Measurements from ENCODE around the gene NOC3L.

The NOC3L gene

GRCh38 chr10:94362360-94363250 lies at the start of gene NOC3L:
Gene NOC3L (minus strand): TSS chr10:94362939. CDS start chr10:94362838, 101 bp downstream.
- peak; percentile 94 for DNase-seq (ENCODE audit: low read depth)
- peak within 1 kb of the TSS; percentile 89 for H3K4me3 ChIP-seq (ENCODE audit: low read length)
- peak; percentile 57 for TF ChIP-seq CTCF (conservative IDR thresholded peaks at IDR 0.05; ENCODE audit: low read length)

- DNase-seq (ENCODE audit: low read depth): peak; percentile 73
- no peak for TF ChIP-seq CTCF (conservative IDR thresholded peaks at IDR 0.05; ENCODE audit: low read length)
- no peak overlapping the region for H3K4me3 ChIP-seq (ENCODE audit: low read length)
Observed at GRCh38 chr10:94412449-94412848, 49.7 kb upstream of the NOC3L start.

GRCh38 chr10:94411304-94411703 lies 48.6 kb upstream of the NOC3L start:
- no peak for DNase-seq (ENCODE audit: low read depth)
- no peak for TF ChIP-seq CTCF (conservative IDR thresholded peaks at IDR 0.05; ENCODE audit: low read length)
- no peak overlapping the region for H3K4me3 ChIP-seq (ENCODE audit: low read length)

DNA sequence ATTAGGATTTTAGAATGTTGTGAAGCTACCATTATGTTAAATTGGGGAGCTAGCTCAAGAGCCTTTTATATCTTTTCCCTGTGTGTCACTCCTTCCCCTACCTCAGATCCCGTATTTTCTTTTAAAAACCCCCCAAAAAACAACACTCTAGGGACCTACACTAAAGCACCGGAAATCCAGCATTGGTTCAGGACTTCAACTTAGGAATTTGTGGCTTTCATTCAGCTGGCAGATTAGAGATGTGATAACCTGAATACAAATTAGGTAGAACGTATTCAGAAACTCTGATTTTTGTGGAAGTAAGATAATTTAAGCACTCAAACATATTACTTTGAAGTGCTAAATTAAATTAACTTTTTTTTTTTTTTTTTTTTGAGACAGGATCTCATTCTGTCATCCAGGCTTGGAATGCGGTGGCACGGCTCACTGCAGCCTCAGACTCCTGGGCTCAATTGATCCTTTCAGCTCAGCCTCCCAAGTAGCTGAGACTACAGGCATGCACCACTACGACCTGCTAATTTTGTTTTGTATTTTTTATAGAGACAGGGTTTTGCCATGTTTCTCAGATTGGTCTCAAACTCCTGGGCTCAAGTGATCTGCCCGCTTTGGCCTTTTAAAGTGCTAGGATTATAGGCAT lies 46.4 kb upstream of the NOC3L start:
- H3K4me3 ChIP-seq (ENCODE audit: low read length): no peak overlapping the region
- DNase-seq (ENCODE audit: low read depth): no peak
- no peak for TF ChIP-seq CTCF (conservative IDR thresholded peaks at IDR 0.05; ENCODE audit: low read length)

- no peak for DNase-seq (ENCODE audit: low read depth)
- no peak overlapping the region for H3K4me3 ChIP-seq (ENCODE audit: low read length)
- no peak for TF ChIP-seq CTCF (conservative IDR thresholded peaks at IDR 0.05; ENCODE audit: low read length)
Observed at GRCh38 chr10:94407668-94408067, 44.9 kb upstream of the NOC3L start.

DNA sequence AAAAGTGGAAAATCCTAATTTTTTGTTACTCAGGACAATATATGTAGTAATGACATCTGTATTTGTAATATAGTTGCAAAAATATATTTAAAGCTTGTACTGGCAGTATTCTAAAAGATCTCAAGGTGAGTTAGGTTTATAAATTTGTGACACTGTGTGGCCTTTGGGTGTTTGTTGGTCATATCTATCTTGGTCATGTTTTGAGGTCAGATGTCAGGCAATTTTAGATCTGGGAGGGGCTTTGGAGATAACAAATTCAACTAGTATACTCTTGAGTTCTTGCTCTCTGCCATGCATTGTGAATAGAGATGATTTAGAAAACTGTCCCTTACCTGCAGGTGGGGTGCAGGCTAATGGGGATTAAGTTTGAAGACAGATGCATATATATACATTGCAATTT lies 42.7 kb upstream of the NOC3L start:
- H3K4me3 ChIP-seq (ENCODE audit: low read length): no peak overlapping the region
- no peak for TF ChIP-seq CTCF (conservative IDR thresholded peaks at IDR 0.05; ENCODE audit: low read length)
- no peak for DNase-seq (ENCODE audit: low read depth)
